Measurements from ENCODE around the gene MDM2. TPM values are rescaled to one million over a fixed set of nuclear protein-coding genes. Genes with fewer than 3 reads are reported as not detected.

The MDM2 gene
- total RNA-seq, 1 experiment from 2014 or later, result 56.9 TPM

- Histone ChIP-seq H4K20me1 (ENCODE audit: insufficient read depth, low read depth, low read length) (no peaks in the 10 kb centered on the region), H3K4me1 (ENCODE audit: low read length) (no peaks in the 10 kb centered on the region), H3K9me2 (replicated peaks; ENCODE audit: insufficient read depth, low read length) (no peaks in the 10 kb centered on the region), H3K4me3 (ENCODE audit: low read length) (no peak overlapping the region), H3K4me2 (ENCODE audit: low read depth, low read length, poor library complexity, severe bottlenecking) (no peak overlapping the region), H3K27me3 (ENCODE audit: low read length) (no peaks in the 10 kb centered on the region), H3K36me3 (ENCODE audit: insufficient read depth, low read length) (no peaks in the 10 kb centered on the region), H3K9ac (ENCODE audit: low read length) (no peak overlapping the region), H3K9me3 (ENCODE audit: low read length) (no peaks in the 10 kb centered on the region), H3K27ac (ENCODE audit: low read length) (no peak overlapping the region), H3K79me2 (ENCODE audit: low read length) (no peaks in the 10 kb centered on the region), H2AFZ (ENCODE audit: low read length) (no peak overlapping the region)
- no peak for DNase-seq
Observed at GRCh38 chr12:68779280-68779679, 28.7 kb upstream of the MDM2 start.

GRCh38 chr12:68780731-68781130 lies 27.2 kb upstream of the MDM2 start:
- Histone ChIP-seq H3K4me2 (ENCODE audit: low read depth, low read length, poor library complexity, severe bottlenecking) (no peak overlapping the region), H3K9me3 (ENCODE audit: low read length) (no peaks in the 10 kb centered on the region), H4K20me1 (ENCODE audit: insufficient read depth, low read depth, low read length) (no peaks in the 10 kb centered on the region), H3K27ac (ENCODE audit: low read length) (no peak overlapping the region), H3K4me1 (ENCODE audit: low read length) (no peaks in the 10 kb centered on the region), H3K36me3 (ENCODE audit: insufficient read depth, low read length) (no peaks in the 10 kb centered on the region), H3K79me2 (ENCODE audit: low read length) (no peaks in the 10 kb centered on the region), H3K27me3 (ENCODE audit: low read length) (no peaks in the 10 kb centered on the region), H2AFZ (ENCODE audit: low read length) (no peak overlapping the region), H3K4me3 (ENCODE audit: low read length) (no peak overlapping the region), H3K9me2 (replicated peaks; ENCODE audit: insufficient read depth, low read length) (no peaks in the 10 kb centered on the region), H3K9ac (ENCODE audit: low read length) (no peak overlapping the region)
- DNase-seq, result no peak

GRCh38 chr12:68781728-68782127 lies 26.2 kb upstream of the MDM2 start:
- no peak overlapping the region for H3K9ac ChIP-seq (ENCODE audit: low read length)
- DNase-seq, result no peak
- no peak overlapping the region for H2AFZ ChIP-seq (ENCODE audit: low read length)
- no peak overlapping the region for H3K27ac ChIP-seq (ENCODE audit: low read length)
- no peaks in the 10 kb centered on the region for H3K27me3 ChIP-seq (ENCODE audit: low read length)
- H3K4me2 ChIP-seq (ENCODE audit: low read depth, low read length, poor library complexity, severe bottlenecking), result no peak overlapping the region
- no peaks in the 10 kb centered on the region for H4K20me1 ChIP-seq (ENCODE audit: insufficient read depth, low read depth, low read length)
- H3K36me3 ChIP-seq (ENCODE audit: insufficient read depth, low read length), result no peaks in the 10 kb centered on the region
- H3K4me1 ChIP-seq (ENCODE audit: low read length), result no peaks in the 10 kb centered on the region
- no peaks in the 10 kb centered on the region for H3K9me2 ChIP-seq (replicated peaks; ENCODE audit: insufficient read depth, low read length)
- no peaks in the 10 kb centered on the region for H3K79me2 ChIP-seq (ENCODE audit: low read length)
- H3K9me3 ChIP-seq (ENCODE audit: low read length), result no peaks in the 10 kb centered on the region
- H3K4me3 ChIP-seq (ENCODE audit: low read length), result no peak overlapping the region

GRCh38 chr12:68784015-68784414 lies 24.0 kb upstream of the MDM2 start:
- Histone ChIP-seq H3K9me2 (replicated peaks; ENCODE audit: insufficient read depth, low read length) (no peaks in the 10 kb centered on the region), H3K79me2 (ENCODE audit: low read length) (no peaks in the 10 kb centered on the region), H3K27me3 (ENCODE audit: low read length) (no peaks in the 10 kb centered on the region), H3K36me3 (ENCODE audit: insufficient read depth, low read length) (no peaks in the 10 kb centered on the region), H3K4me1 (ENCODE audit: low read length) (no peaks in the 10 kb centered on the region), H3K9me3 (ENCODE audit: low read length) (no peaks in the 10 kb centered on the region), H3K4me3 (ENCODE audit: low read length) (no peak overlapping the region), H4K20me1 (ENCODE audit: insufficient read depth, low read depth, low read length) (no peaks in the 10 kb centered on the region), H3K27ac (ENCODE audit: low read length) (no peak overlapping the region), H3K9ac (ENCODE audit: low read length) (no peak overlapping the region), H2AFZ (ENCODE audit: low read length) (no peak overlapping the region), H3K4me2 (ENCODE audit: low read depth, low read length, poor library complexity, severe bottlenecking) (no peak overlapping the region)
- peak; percentile 16 for DNase-seq

GRCh38 chr12:68785358-68785757 lies 22.6 kb upstream of the MDM2 start:
- Histone ChIP-seq H3K4me3 (ENCODE audit: low read length) (no peak overlapping the region), H3K9me2 (replicated peaks; ENCODE audit: insufficient read depth, low read length) (no peaks in the 10 kb centered on the region), H2AFZ (ENCODE audit: low read length) (no peak overlapping the region), H3K9ac (ENCODE audit: low read length) (no peak overlapping the region), H3K36me3 (ENCODE audit: insufficient read depth, low read length) (no peaks in the 10 kb centered on the region), H4K20me1 (ENCODE audit: insufficient read depth, low read depth, low read length) (no peaks in the 10 kb centered on the region), H3K4me1 (ENCODE audit: low read length) (no peaks in the 10 kb centered on the region), H3K4me2 (ENCODE audit: low read depth, low read length, poor library complexity, severe bottlenecking) (no peak overlapping the region), H3K27me3 (ENCODE audit: low read length) (no peaks in the 10 kb centered on the region), H3K79me2 (ENCODE audit: low read length) (no peaks in the 10 kb centered on the region), H3K27ac (ENCODE audit: low read length) (no peak overlapping the region), H3K9me3 (ENCODE audit: low read length) (no peaks in the 10 kb centered on the region)
- peak; percentile 39 for DNase-seq

GRCh38 chr12:68785823-68786222 lies 22.2 kb upstream of the MDM2 start:
- Histone ChIP-seq H3K4me1 (ENCODE audit: low read length) (no peaks in the 10 kb centered on the region), H3K27me3 (ENCODE audit: low read length) (no peaks in the 10 kb centered on the region), H3K9ac (ENCODE audit: low read length) (no peak overlapping the region), H3K4me2 (ENCODE audit: low read depth, low read length, poor library complexity, severe bottlenecking) (no peak overlapping the region), H4K20me1 (ENCODE audit: insufficient read depth, low read depth, low read length) (no peaks in the 10 kb centered on the region), H3K4me3 (ENCODE audit: low read length) (no peak overlapping the region), H3K9me2 (replicated peaks; ENCODE audit: insufficient read depth, low read length) (no peaks in the 10 kb centered on the region), H3K9me3 (ENCODE audit: low read length) (no peaks in the 10 kb centered on the region), H3K79me2 (ENCODE audit: low read length) (no peaks in the 10 kb centered on the region), H3K27ac (ENCODE audit: low read length) (no peak overlapping the region), H3K36me3 (ENCODE audit: insufficient read depth, low read length) (no peaks in the 10 kb centered on the region), H2AFZ (ENCODE audit: low read length) (no peak overlapping the region)
- peak; percentile 7 for DNase-seq

- H3K4me3 ChIP-seq (ENCODE audit: low read length), result no peak overlapping the region
- no peak overlapping the region for H3K27ac ChIP-seq (ENCODE audit: low read length)
- H2AFZ ChIP-seq (ENCODE audit: low read length), result no peak overlapping the region
- peak; percentile 9 for DNase-seq
- no peaks in the 10 kb centered on the region for H3K4me1 ChIP-seq (ENCODE audit: low read length)
- no peaks in the 10 kb centered on the region for H3K9me2 ChIP-seq (replicated peaks; ENCODE audit: insufficient read depth, low read length)
- H4K20me1 ChIP-seq (ENCODE audit: insufficient read depth, low read depth, low read length), result no peaks in the 10 kb centered on the region
- no peaks in the 10 kb centered on the region for H3K27me3 ChIP-seq (ENCODE audit: low read length)
- H3K36me3 ChIP-seq (ENCODE audit: insufficient read depth, low read length), result no peaks in the 10 kb centered on the region
- no peak overlapping the region for H3K9ac ChIP-seq (ENCODE audit: low read length)
- no peaks in the 10 kb centered on the region for H3K9me3 ChIP-seq (ENCODE audit: low read length)
- no peak overlapping the region for H3K4me2 ChIP-seq (ENCODE audit: low read depth, low read length, poor library complexity, severe bottlenecking)
- no peaks in the 10 kb centered on the region for H3K79me2 ChIP-seq (ENCODE audit: low read length)
Observed at GRCh38 chr12:68786929-68787328, 21.0 kb upstream of the MDM2 start.

GRCh38 chr12:68788554-68789143 lies 19.3 kb upstream of the MDM2 start:
- DNase-seq, result peak; percentile 9

More at GRCh38 chr12:68788554-68789143, 19.3 kb upstream of the MDM2 start:
- Histone ChIP-seq H3K9me3 (ENCODE audit: low read length) (no peaks in the 10 kb centered on the region), H3K79me2 (ENCODE audit: low read length) (no peaks in the 10 kb centered on the region), H3K9me2 (replicated peaks; ENCODE audit: insufficient read depth, low read length) (no peaks in the 10 kb centered on the region), H4K20me1 (ENCODE audit: insufficient read depth, low read depth, low read length) (no peaks in the 10 kb centered on the region), H3K36me3 (ENCODE audit: insufficient read depth, low read length) (no peaks in the 10 kb centered on the region), H3K27ac (ENCODE audit: low read length) (no peak overlapping the region), H3K27me3 (ENCODE audit: low read length) (no peaks in the 10 kb centered on the region), H3K4me2 (ENCODE audit: low read depth, low read length, poor library complexity, severe bottlenecking) (no peak overlapping the region), H3K4me3 (ENCODE audit: low read length) (no peak overlapping the region), H2AFZ (ENCODE audit: low read length) (no peak overlapping the region), H3K9ac (ENCODE audit: low read length) (no peak overlapping the region), H3K4me1 (ENCODE audit: low read length) (no peaks in the 10 kb centered on the region; the same call in 1 of the 2 replicates)
